CD4-positive, alpha-beta memory T cell (primary cell): ENCODE data around the gene PTPRD. TPM values are rescaled to one million over a fixed set of nuclear protein-coding genes. Genes with fewer than 3 reads are reported as not detected.

ENCODE experiments used
- CTCF ChIA-PET: fragments of 350-600 bp; sonication (Branson Sonifier 250); formaldehyde crosslinking; loops from one replicate; lab custom pipeline; 2021; ENCODE audit warnings: inconsistent platforms; ENCODE audit not compliant: partially characterized antibody; lab: Charles Lee
- POLR2A ChIA-PET: fragments of 350-600 bp; sonication (Branson Sonifier 250); formaldehyde crosslinking; loops from one replicate; lab custom pipeline; 2021; ENCODE audit not compliant: partially characterized antibody; lab: Charles Lee
- DNase-seq, 5 donors: peaks; one replicate each; pipeline versions ENCODE4 v3.0.0 to v3.0.0-alpha.2; 2020 to 2022; ENCODE audit warnings: mixed read lengths in 1 of 5
- H3K27ac ChIP-seq: one replicate; pipeline ENCODE4 v1.7.0; 2013; ENCODE audit warnings: low read depth, low read length
- H3K27me3 ChIP-seq: 2 replicates; pipeline ENCODE4 v1.7.0; 2013; ENCODE audit warnings: mild to moderate bottlenecking, low read length, moderate library complexity; ENCODE audit not compliant: insufficient read depth
- H3K36me3 ChIP-seq: 2 replicates; pipeline ENCODE4 v1.7.0; 2013; ENCODE audit warnings: mild to moderate bottlenecking, low read length, moderate library complexity; ENCODE audit not compliant: insufficient read depth
- H3K4me1 ChIP-seq: 2 replicates; pipeline ENCODE4 v1.7.0; 2013; ENCODE audit warnings: mild to moderate bottlenecking, low read length, moderate library complexity; ENCODE audit not compliant: insufficient read depth
- H3K4me3 ChIP-seq, 2 donors: one replicate each; pipeline ENCODE4 v1.7.0; 2013; ENCODE audit warnings: low read length in 2 of 2, mild to moderate bottlenecking in 1 of 2
- H3K9me3 ChIP-seq, 2 donors: one replicate each; pipeline ENCODE4 v1.7.0; 2013; ENCODE audit warnings: low read length in 2 of 2, control low read depth in 1 of 2; ENCODE audit not compliant: control insufficient read depth in 1 of 2
- H3K27ac Mint-ChIP-seq, 7 donors: one replicate each; pipeline ENCODE4 v1.8.0; 2020 to 2021; ENCODE audit warnings: mixed read lengths in 7 of 7, mild to moderate bottlenecking in 6 of 7, inconsistent platforms in 3 of 7, moderate library complexity in 3 of 7
- H3K27me3 Mint-ChIP-seq, 2 donors: one replicate each; pipeline ENCODE4 v1.8.0; 2020 to 2021; ENCODE audit warnings: mixed read lengths in 2 of 2
- H3K36me3 Mint-ChIP-seq, 2 donors: one replicate each; pipeline ENCODE4 v1.8.0; 2020 to 2021; ENCODE audit warnings: mixed read lengths in 2 of 2, inconsistent platforms in 1 of 2, mild to moderate bottlenecking in 1 of 2
- H3K4me1 Mint-ChIP-seq, 4 donors: one replicate each; pipeline ENCODE4 v1.8.0; 2020 to 2021; ENCODE audit warnings: mixed read lengths in 4 of 4, mild to moderate bottlenecking in 1 of 4
- H3K4me3 Mint-ChIP-seq, 8 donors: one replicate each; pipeline ENCODE4 v1.8.0; 2020 to 2021; ENCODE audit warnings: mixed read lengths in 8 of 8, mild to moderate bottlenecking in 7 of 8, moderate library complexity in 6 of 8, inconsistent platforms in 3 of 8
- H3K9me3 Mint-ChIP-seq, 8 donors: one replicate each; pipeline ENCODE4 v1.8.0; 2020 to 2021; ENCODE audit warnings: mixed read lengths in 8 of 8, mild to moderate bottlenecking in 5 of 8, inconsistent platforms in 3 of 8, moderate library complexity in 1 of 8
- intact Hi-C: fragments of 100-400 bp; cut with micrococcal nuclease; formaldehyde crosslinking; loops from one replicate; pipeline ENCODE4 v1.15.1; 2023
- polyA plus RNA-seq, 2 donors: library from polyadenylated mRNA; unstranded; fragments of 300-500 nt; fragmentation: Illumina TruSeq; gene quantifications; one replicate each; pipeline ENCODE4 v1.2.3, GENCODE V29; 2021
- total RNA-seq, 2 experiments: library from RNA; stranded (reverse); gene quantifications; one replicate each; pipeline ENCODE4 v1.2.3, GENCODE V29; 2021

Gene PTPRD
- total and polyA plus RNA-seq, 4 experiments from 2014 or later = not detected

- Mint-ChIP-seq H3K4me3 (no peak overlapping the region), H3K27me3 (no peaks in the 10 kb centered on the region), H3K9me3 (peaks cover 0 to 7% (median 2%) of the 10 kb centered on the region in 8 donors), H3K36me3 (no peaks in the 10 kb centered on the region), H3K4me1 (no peaks in the 10 kb centered on the region), H3K27ac (no peak overlapping the region)
- POLR2A ChIA-PET = no interaction called here
- intact Hi-C loops = no loop called here
- H3K27me3 ChIP-seq = no peaks in the 10 kb centered on the region
- CTCF ChIA-PET = no interaction called here
- H3K27ac ChIP-seq = no peak overlapping the region
- H3K9me3 ChIP-seq = no peaks in the 10 kb centered on the region
- no peak overlapping the region for H3K4me3 ChIP-seq
- DNase-seq = no peak
- no peaks in the 10 kb centered on the region for H3K4me1 ChIP-seq
- no peaks in the 10 kb centered on the region for H3K36me3 ChIP-seq
Measured at GRCh38 chr9:9771314-9771713, 841.5 kb downstream of the PTPRD start.

- Mint-ChIP-seq H3K27ac (no peak overlapping the region), H3K9me3 (peaks cover 0 to 10% (median 2%) of the 10 kb centered on the region in 8 donors), H3K36me3 (no peaks in the 10 kb centered on the region), H3K4me1 (no peaks in the 10 kb centered on the region), H3K27me3 (no peaks in the 10 kb centered on the region), H3K4me3 (no peak overlapping the region)
- H3K27me3 ChIP-seq = no peaks in the 10 kb centered on the region
- H3K4me3 ChIP-seq = no peak overlapping the region
- no peaks in the 10 kb centered on the region for H3K4me1 ChIP-seq
- POLR2A ChIA-PET = no interaction called here
- H3K27ac ChIP-seq = no peak overlapping the region
- CTCF ChIA-PET = no interaction called here
- intact Hi-C loops = no loop called here
- no peaks in the 10 kb centered on the region for H3K36me3 ChIP-seq
- DNase-seq = no peak
- H3K9me3 ChIP-seq = no peaks in the 10 kb centered on the region
Measured at GRCh38 chr9:9764821-9765220, 848.0 kb downstream of the PTPRD start.

DNA sequence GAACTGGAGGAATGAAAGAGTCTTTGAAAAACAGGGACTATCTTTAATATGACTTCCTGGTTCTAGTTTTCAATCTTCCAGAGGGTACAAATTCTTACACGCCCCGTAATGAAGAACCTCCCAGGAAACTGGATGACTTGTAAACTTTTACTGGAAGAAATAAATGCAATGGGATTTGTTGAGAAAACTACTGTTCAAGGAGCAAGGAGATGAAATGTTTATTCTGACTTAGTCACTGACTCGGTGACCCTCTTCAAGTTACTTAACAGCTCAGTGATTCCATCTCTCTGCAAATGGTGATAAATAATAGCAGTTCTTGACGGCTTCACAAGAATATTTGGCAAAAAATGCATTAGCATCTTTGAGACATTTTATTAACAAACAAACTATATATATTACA is 858.6 kb downstream of the PTPRD start:
- DNase-seq = no peak
- Mint-ChIP-seq H3K4me1 (no peaks in the 10 kb centered on the region), H3K27ac (no peak overlapping the region), H3K36me3 (no peaks in the 10 kb centered on the region), H3K27me3 (no peaks in the 10 kb centered on the region), H3K4me3 (no peak overlapping the region), H3K9me3 (peaks cover 0 to 14% (median under 1%) of the 10 kb centered on the region in 8 donors)
- no peaks in the 10 kb centered on the region for H3K9me3 ChIP-seq
- no peaks in the 10 kb centered on the region for H3K27me3 ChIP-seq
- POLR2A ChIA-PET = no interaction called here
- intact Hi-C loops = loop anchor here (10.0 kb wide), 1 partner anchor 51 kb away; no protein-coding TSS in a partner anchor
- H3K4me1 ChIP-seq = no peaks in the 10 kb centered on the region
- H3K27ac ChIP-seq = no peak overlapping the region
- CTCF ChIA-PET = no interaction called here
- no peak overlapping the region for H3K4me3 ChIP-seq
- H3K36me3 ChIP-seq = no peaks in the 10 kb centered on the region

- intact Hi-C loops = loop anchor here (10.0 kb wide), 1 partner anchor 52 kb away; no protein-coding TSS in a partner anchor
- H3K36me3 Mint-ChIP-seq = no peaks in the 10 kb centered on the region
Measured at GRCh38 chr9:9753266-9753665, 859.5 kb downstream of the PTPRD start.

DNA sequence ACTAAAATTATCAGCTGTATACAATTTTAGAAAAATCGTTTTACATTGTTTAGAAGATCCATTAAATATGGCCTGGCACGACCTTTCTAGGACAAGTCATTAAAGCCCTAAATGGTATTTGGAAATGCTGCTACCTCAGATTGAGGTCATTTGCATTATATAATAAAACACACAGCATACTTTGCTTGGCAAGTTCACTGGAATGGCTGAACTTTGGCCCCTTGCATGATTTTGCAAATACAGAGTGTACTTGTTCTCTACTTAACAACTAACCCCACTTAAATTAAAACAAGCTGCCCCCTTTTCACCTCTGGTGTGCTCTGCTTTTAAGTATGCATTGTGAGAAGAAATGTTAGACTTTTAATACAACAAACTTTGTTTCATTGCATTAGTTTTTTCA is 860.1 kb downstream of the PTPRD start:
- no peaks in the 10 kb centered on the region for H3K4me1 ChIP-seq
- H3K27me3 ChIP-seq = no peaks in the 10 kb centered on the region
- Mint-ChIP-seq H3K9me3 (peaks cover 0 to 12% (median 3%) of the 10 kb centered on the region in 8 donors), H3K4me3 (no peak overlapping the region), H3K36me3 (no peaks in the 10 kb centered on the region), H3K4me1 (no peaks in the 10 kb centered on the region), H3K27me3 (no peaks in the 10 kb centered on the region), H3K27ac (no peak overlapping the region)
- ChIA-PET POLR2A (no interaction called here), CTCF (no interaction called here)
- intact Hi-C loops = loop anchor here (10.0 kb wide), 1 partner anchor 52 kb away; no protein-coding TSS in a partner anchor
- no peaks in the 10 kb centered on the region for H3K36me3 ChIP-seq
- H3K9me3 ChIP-seq = no peaks in the 10 kb centered on the region
- DNase-seq = no peak
- H3K4me3 ChIP-seq = no peak overlapping the region
- H3K27ac ChIP-seq = no peak overlapping the region

More at GRCh38 chr9:9753266-9753665, 859.5 kb downstream of the PTPRD start:
- Histone ChIP-seq H3K36me3 (no peaks in the 10 kb centered on the region), H3K4me3 (no peak overlapping the region), H3K27me3 (no peaks in the 10 kb centered on the region), H3K4me1 (no peaks in the 10 kb centered on the region), H3K9me3 (no peaks in the 10 kb centered on the region), H3K27ac (no peak overlapping the region)
- Mint-ChIP-seq H3K4me1 (no peaks in the 10 kb centered on the region), H3K27ac (no peak overlapping the region), H3K27me3 (no peaks in the 10 kb centered on the region), H3K4me3 (no peak overlapping the region), H3K9me3 (peaks cover 0 to 12% (median 3%) of the 10 kb centered on the region in 8 donors)
- DNase-seq = no peak
- ChIA-PET CTCF (no interaction called here), POLR2A (no interaction called here)

GRCh38 chr9:9751996-9752395 is 860.8 kb downstream of the PTPRD start:
- no peaks in the 10 kb centered on the region for H3K4me1 Mint-ChIP-seq
- no peak for DNase-seq
- intact Hi-C loops = loop anchor here (10.0 kb wide), 1 partner anchor 53 kb away; no protein-coding TSS in a partner anchor
- ChIA-PET POLR2A (no interaction called here), CTCF (no interaction called here)
- no peak overlapping the region for H3K4me3 Mint-ChIP-seq
- Histone ChIP-seq H3K27me3 (no peaks in the 10 kb centered on the region), H3K4me1 (no peaks in the 10 kb centered on the region), H3K9me3 (no peaks in the 10 kb centered on the region), H3K4me3 (no peak overlapping the region), H3K27ac (no peak overlapping the region), H3K36me3 (no peaks in the 10 kb centered on the region)
- peaks cover 0 to 15% (median 3%) of the 10 kb centered on the region in 8 donors for H3K9me3 Mint-ChIP-seq
- H3K36me3 Mint-ChIP-seq = no peaks in the 10 kb centered on the region
- H3K27ac Mint-ChIP-seq = no peak overlapping the region
- no peaks in the 10 kb centered on the region for H3K27me3 Mint-ChIP-seq

- H3K36me3 Mint-ChIP-seq = no peaks in the 10 kb centered on the region
- ChIA-PET POLR2A (no interaction called here), CTCF (no interaction called here)
- Histone ChIP-seq H3K27ac (no peak overlapping the region), H3K9me3 (no peaks in the 10 kb centered on the region), H3K4me1 (no peaks in the 10 kb centered on the region), H3K4me3 (no peak overlapping the region), H3K27me3 (no peaks in the 10 kb centered on the region), H3K36me3 (no peaks in the 10 kb centered on the region)
- no peak for DNase-seq
- H3K9me3 Mint-ChIP-seq = peaks cover 0 to 18% (median 4%) of the 10 kb centered on the region in 8 donors
- no peaks in the 10 kb centered on the region for H3K27me3 Mint-ChIP-seq
- H3K27ac Mint-ChIP-seq = no peak overlapping the region
- H3K4me1 Mint-ChIP-seq = no peaks in the 10 kb centered on the region
- intact Hi-C loops = loop anchor here (10.0 kb wide), 1 partner anchor 54 kb away; no protein-coding TSS in a partner anchor
- H3K4me3 Mint-ChIP-seq = no peak overlapping the region
Measured at GRCh38 chr9:9750719-9751118, 862.1 kb downstream of the PTPRD start.
